GM19372 (cell line): ENCODE data around the gene PGAP1.

Experiments
- ATAC-seq: cut with Tn5 transposase; IDR thresholded peaks from one replicate; pipeline ENCODE4 v1.9.1; 2021; ENCODE audit warnings: mild to moderate bottlenecking, low read depth, moderate library complexity; ENCODE audit not compliant: unreplicated experiment

PGAP1 gene

DNA sequence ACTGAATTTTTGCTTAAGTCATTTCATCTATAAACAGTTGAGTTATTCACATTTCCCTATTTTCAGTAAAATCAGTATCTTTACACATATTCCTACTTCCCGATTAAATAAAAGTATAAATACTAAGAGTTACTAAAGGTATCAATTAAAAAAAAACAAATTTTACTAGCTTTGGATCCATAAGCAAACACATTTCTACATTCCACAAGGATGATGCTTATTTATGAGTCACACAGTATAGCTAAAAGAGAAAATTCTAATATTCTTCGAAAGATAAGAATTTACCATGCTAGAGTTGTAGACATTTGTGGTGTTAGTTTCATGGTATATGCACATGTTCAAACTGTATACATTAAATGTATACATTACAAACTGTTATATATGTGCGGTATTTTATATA is 23.7 kb downstream of the PGAP1 start:
- no peak for ATAC-seq

DNA sequence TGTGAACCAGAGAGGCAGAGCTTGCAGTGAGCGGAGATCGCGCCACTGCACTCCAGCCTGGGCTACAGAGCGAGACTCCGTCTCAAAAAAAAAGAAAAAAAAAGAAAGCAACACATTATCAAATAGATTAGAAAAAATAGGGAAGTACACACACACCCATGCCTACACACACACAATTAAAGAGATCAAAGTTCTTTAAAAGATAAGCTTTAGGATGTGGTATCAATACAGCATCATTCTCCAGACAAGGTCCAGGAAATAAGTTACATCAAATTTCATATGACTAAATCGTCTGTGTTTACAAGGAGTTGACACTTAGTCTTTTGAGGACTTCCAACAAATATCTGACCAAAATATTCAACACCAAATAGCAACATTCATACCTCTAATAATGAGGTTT is 25.7 kb downstream of the PGAP1 start:
- no peak for ATAC-seq

DNA sequence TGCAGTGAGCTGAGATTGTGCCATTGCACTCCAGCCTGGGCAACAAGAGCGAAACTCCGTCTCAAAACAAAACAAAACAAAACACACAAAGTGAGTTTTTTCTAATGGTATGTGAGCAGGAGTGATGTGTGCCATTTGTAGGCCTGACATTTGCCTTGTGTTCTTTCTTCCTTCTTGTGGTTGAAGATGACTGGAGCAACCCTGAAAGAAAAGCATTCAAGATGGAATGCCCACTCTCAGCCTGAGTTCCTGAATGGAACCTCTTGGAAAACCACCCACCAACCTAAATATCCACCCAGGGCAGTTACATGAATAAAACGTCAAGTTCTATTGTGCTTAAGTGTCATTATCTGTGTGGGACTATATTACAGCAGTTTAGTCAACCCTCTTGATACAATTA is 26.5 kb downstream of the PGAP1 start:
- ATAC-seq, result no peak

DNA sequence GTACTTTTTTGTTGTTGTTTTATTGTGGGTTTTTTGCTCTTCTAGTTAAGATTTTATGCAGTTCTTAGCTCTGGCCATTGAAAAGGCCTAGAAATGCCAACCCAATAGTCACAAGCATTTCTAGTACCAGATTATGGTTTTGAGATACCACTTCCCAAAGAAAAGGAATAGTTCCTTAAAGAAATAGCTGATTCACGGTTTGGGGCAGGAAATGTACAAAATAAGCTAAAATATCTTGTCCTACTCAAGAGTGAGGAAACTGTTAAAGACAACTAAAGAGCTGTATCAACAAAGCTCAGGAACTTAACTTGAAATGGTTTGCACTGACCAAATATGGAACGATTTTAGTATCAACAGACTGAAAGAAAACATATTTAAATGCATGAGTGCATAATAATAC is 35.4 kb downstream of the PGAP1 start:
- no peak for ATAC-seq

DNA sequence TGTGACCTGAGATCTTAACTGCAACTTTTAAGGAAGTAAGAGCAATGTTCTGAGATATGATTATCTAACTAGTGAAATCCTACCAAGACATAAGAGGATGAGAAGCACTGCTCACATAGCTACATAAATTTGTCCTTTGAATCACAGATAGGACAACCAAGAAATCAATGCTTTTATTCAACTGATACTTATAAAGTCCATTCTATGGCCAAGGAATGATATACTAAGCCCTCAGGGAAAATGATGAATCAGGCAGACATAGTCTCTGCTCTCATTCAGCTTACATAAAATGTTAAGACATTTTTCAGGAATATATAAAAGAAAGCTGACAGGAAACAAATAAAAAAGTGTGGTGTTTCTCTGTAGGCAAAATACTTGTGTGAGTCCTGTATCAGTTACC is 39.1 kb downstream of the PGAP1 start:
- ATAC-seq, result no peak

DNA sequence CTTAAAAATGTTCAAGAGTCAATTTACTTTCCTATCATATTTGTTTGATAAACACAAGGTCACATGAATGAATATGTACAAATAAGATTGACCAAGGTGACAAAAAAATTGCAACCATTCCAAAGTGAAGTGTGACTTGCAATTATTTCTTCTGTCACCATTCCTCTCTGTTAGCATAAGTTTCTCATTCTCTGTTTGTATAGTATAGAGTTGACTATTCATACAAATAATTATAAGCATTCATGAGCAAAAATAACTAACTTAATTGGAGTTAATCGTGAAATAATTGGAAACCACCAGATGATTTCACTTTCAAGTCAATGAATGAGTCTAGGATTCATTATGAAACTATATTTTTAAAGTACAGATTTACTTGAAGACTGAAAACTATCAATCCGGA is 42.1 kb downstream of the PGAP1 start:
- ATAC-seq, result no peak

DNA sequence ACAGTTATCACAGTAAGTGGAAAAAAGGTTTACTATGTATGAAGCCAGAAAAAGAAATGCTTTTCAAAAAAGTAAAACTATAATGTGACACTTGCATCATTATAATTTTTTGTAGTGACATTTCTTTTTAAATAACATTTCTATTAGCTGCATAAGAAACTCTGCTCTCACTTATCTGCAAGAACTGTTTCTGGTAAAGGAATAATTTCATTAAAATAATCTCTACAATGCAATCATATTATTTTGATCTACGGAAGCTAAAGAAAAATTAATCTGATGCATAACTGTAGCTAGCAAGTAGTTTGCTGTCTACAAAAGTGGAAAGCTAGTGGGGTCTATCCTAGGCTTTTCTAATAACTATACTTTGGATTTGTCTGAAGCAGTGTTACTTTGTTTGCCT is 50.1 kb downstream of the PGAP1 start:
- ATAC-seq, result no peak

DNA sequence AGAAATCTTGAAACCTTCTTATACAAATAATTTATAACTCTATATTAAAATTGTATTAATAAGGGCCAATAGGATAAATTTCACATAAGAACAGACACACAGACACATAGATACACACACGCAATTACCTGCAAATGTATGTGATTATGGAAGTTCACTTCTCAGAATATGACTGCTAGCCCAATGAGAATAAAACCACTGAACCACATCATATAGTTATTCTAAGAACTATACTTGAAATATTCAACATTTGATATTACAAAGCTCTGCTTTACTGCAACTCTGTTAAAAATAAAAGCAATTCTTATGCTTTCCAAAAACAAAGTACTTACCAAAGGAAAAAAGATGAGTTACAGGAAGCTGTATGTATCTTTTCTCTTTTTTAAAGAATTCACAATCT is 51.1 kb downstream of the PGAP1 start:
- ATAC-seq, result no peak

DNA sequence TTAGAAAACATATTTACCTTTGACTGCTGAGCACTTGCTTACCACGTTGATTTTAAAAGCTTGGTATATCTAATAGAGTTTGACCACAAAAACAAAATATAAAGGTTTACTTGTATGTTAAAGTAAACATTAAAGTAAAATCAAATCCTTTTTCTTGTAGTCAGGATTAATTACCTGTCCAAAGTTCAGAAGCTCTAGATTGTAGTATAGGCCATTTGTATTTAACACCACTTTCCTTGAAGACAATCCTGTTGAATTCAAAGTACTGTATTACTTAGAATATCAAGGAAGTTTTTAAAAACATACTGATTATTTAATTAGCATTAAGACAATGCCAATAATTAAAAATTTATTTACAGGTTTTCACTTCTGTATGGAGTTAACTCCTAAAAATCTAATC is 53.0 kb downstream of the PGAP1 start:
- ATAC-seq, result no peak

DNA sequence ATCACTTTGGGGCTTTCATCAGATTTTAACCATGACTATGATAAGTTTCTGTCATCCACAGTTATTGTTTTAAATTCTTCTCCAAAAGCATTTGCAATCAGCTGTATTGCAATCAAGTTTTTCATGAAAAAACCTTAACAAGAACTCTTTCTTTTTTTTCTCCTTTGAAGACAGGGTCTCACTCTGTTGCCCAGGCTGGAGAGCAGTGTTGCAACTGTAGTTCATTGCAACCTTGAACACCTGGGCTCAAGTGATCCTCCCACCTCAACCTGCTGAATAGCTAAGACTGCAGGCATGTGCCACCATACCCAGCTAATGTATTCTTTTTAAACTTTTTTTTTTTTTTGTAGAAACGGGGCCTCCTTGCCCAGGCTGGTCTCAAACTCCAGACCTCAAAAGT is 71.9 kb downstream of the PGAP1 start:
- ATAC-seq, result no peak

DNA sequence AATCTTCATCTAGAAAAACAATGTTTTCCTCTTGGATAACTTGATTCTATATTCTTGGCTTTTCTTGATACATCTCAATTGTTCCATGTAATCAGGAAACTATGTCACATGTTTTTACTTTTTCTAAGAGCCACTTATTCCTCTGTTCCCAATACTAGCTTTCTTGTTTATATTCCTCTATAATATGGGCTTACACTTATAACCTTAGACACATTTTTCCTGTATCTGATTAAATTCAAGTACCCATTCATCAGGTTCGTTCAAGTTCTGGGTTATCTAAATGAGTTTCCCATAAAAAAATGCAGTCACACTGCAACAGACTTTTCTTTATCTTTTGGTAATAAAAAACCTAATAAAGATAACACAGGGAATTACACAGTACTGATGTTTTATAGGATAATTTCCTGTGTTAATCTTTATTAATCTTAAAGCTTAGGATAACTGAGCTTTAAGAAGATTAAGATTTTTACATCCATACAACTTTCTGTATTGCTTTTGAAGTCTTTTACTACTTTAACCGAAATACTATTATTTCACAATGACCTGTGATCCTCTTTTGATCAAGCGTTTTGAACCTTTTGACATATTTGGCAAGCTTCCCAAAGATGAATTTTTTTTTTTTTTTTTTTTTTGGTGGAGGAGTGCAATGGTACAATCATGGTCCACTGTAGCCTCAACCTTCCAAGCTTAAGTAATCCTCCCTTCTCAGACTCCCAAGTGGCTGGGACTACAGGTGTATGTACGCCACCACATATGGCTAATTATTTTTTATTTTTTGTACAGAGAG is 73.0 kb downstream of the PGAP1 start:
- ATAC-seq, result no peak

DNA sequence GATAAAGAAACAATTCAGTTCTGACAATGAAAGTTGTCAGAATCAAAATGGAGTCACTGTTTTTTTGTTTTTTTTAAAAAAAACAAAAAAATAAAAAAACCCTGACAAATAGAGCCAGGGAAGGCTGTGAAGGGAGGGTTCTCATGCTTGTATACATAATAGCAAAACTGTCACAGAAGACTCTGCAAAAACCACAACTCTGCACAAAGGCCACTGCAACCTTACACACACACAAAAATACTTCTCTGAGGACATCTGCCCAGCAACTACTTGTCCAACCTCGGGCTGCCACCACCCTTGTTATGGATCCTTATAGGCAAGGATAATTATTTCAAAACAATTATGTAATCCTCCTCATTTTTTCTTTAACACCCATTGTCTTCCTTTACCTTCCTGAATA is 75.4 kb downstream of the PGAP1 start:
- ATAC-seq, result no peak

DNA sequence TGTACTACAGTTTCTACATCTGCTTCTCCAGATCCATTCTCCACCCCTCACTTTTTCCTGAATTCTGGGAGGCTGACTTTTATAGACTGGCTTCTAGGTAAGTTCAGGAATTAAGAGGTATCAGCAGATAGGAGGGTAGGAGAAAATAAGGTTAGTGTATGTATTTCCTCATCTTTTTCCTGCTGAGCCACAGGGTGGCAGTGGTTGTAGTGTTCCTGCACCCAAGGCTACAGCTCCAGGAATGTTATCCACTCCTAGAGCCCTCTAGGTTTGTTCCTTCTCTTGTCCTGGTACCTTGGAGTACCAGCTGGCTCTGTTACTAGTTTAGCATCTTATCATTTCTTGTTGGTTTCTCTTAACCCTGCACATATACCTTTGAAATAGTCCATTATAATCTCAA is 76.6 kb downstream of the PGAP1 start:
- no peak for ATAC-seq

DNA sequence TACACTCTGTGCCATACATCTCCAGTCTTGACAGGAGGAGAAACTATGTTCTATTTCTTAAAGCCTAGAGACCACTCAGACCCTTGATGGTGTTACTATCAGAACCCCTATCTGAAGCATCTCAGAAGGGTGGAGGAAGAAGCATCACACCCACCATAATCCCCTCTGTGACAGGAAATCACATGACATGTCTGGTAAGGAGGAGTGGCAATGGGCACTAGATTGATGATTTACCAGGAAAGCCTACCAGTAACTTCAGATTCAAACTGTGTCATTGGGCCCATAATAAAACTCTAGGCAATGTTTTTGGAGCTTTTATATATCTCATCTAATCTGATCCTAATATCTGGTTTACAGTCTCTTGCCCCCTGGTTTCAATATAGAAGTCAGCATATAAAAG is 80.2 kb downstream of the PGAP1 start:
- ATAC-seq, result no peak

DNA sequence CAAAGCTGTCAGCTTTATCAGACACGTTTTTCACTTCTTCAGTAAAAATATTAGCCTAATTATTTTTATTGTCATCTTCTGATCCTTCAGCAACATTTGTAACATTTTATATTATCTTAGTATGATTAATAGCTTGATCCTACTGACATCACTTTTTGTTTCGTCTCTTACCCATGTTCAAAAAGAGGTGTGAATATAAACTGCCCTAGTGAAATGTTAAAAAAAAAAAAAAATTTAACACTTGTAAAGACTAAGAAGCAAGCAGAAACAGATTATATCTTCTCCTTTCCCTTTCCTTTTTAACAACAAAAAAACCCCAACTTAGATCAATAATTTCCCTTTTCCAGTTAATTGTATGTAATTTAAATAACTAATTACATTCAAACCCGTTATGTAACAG is 81.1 kb downstream of the PGAP1 start:
- no peak for ATAC-seq

DNA sequence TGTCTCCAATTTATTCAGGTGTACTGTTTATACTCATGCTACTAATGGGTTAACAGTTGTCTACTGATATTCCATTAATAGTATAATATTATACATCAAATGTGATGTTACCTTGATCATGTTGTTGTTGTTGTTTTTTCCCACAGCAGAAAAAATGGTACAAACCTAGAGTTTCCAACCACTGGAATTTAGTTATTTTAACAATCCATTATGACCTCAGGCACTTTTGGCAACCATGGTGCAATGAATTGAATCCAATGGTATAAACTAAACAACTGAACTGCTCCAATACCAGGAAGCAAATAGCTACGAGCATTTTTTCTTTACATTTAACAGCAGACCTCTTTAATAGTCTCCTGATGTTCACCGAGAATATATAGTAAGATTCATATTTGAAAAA is 86.3 kb downstream of the PGAP1 start:
- ATAC-seq, result no peak

DNA sequence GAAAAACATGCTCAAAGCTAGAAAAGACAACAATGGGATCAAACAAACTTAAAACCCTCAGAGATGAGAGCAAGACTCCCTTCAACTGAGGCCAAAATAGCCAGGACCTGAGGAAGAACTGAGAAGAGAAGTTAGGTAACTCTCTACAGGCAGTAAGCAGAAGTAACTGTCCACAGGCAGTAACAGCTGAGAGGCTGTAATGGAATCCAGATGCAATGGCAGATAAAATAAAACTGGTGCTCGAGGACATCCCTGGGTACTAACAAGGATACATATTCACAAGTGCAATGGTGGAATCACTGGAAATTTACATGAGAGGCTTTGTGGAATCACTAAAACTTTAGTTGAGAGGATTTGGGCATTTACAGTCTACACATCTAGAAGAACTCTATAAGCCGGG is 86.9 kb downstream of the PGAP1 start:
- ATAC-seq, result no peak

DNA sequence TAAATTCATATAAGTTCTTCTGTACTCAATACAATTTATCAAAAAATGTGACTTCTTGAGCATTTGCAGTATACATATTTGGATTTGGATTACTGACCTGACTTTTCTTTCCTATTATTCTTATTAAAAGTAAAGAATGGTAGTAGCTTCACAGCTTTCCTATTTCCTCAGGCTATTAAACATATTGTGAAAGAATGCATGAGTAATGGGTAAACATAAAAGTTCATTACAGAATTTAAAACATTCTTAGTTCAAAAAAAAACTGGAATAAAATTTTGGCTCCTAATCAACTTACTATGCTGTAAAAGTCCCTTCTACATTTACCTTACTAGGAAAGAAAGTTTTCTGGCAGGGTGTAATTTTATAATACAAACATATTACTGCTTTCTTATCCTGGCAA is 90.1 kb downstream of the PGAP1 start:
- no peak for ATAC-seq

DNA sequence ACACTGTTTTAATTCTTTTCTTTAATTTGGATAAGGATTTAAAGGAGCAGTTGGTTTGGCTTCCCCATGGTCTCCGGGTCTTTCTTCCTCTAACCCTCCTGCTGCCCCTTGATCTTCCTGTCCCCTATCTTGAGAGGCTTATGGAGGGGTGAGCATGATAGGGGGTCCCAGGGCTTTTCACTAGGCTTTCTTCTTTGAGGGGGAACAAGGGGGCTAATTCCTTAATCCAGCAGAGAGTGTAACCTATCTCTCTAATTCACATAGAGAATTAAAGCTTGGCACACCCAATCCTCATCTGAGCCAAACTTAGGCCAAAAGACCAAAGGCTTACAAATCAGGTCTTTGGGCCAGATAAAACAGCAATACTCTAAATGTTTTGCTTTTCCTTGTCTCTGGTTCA is 95.8 kb downstream of the PGAP1 start:
- ATAC-seq, result no peak

DNA sequence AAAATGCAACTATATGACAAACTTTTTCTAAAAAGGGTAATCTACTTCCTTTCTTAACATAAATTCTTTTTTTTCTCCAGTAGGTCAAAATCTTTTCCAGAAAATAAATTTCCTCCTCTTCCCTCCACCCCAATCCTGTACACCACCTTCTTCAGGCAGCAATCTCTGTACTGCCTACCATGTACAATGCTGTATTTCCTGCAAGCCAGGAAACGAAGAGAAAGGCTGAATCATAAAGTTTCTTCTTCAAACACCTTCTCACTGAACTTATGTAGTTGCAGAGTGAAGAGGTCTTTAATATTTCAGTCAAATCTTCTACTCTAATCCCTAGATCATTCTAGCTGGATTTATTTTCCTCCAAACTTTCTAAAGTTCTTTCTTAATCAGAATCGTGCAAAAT is 99.2 kb downstream of the PGAP1 start:
- ATAC-seq, result no peak

DNA sequence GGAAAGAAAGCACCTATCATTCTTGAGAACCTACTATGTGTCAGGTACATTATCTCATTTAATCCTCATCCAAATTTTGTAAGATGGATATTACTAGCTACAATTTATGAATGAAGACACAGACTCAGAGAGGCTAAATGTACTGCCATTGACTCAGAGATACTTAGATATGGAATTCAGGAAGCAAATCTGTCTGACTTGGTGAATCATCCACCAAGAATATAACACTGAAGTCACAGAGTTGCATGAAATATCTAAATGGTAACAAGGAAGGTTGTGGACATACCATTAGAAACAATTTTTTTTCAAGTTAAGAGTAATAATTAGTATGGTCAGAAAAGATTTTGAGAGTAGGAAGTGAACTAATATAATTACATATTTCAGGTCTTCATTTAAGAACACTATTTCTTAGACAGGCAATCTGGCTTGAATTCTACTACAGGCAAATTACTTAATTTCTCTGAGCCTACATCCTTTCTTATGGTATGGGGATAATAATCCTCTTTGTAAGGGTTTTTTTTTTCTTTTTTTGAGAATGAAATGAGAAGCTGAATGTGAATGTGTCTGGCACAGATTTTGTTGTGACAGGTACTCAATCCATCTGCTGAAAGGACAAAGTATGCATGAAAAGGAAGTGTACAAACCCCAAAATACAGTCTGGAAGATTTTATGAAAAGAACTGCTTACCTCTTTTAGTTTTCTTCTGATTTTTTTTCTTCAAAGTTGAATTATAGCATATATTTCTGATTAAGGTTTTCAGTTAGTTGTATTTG is 102.6 kb downstream of the PGAP1 start:
- no peak for ATAC-seq

DNA sequence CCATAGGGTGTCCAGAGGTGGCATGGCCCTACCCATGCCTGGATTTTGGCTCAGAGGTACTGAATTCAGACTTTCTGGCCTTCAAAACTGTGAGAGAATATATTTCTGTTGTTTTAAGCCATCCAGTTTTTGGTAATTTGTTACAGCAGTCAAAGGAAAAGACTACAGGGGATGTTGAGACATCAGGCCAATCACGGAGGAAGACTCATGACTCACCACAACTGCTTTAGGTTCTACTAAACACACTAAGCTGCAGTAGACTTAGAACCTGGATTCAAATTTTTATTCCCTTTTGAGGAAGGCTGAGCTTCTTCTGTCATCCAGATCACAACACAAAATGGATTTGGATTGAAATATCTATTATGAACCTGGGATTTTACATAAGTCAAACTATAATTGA is 105.3 kb downstream of the PGAP1 start:
- no peak for ATAC-seq
